Measurements from ENCODE around the gene DNAJB13. TPM values are rescaled to one million over a fixed set of nuclear protein-coding genes. Genes with fewer than 3 reads are reported as not detected.

DNAJB13 gene
- total RNA-seq, 1 donor from 2014 or later = 1.4 TPM

- DNase-seq (ENCODE audit: low read depth) = no peak
These were observed 49.7 kb downstream of the DNAJB13 start for GRCh38 chr11:74000307-74001133.

GRCh38 chr11:74001822-74002286 lies 51.0 kb downstream of the DNAJB13 start:
- DNase-seq (ENCODE audit: low read depth) = no peak

- DNase-seq (ENCODE audit: low read depth) = no peak
These were observed 52.0 kb downstream of the DNAJB13 start for GRCh38 chr11:74002832-74003231.

GRCh38 chr11:74004046-74004695 lies 53.3 kb downstream of the DNAJB13 start:
- no peak for DNase-seq (ENCODE audit: low read depth)

GRCh38 chr11:74004759-74005615 lies 54.2 kb downstream of the DNAJB13 start:
- no peak for DNase-seq (ENCODE audit: low read depth)

- DNase-seq (ENCODE audit: low read depth) = no peak
These were observed 55.1 kb downstream of the DNAJB13 start for GRCh38 chr11:74005721-74006517.

GRCh38 chr11:74006743-74007304 lies 56.0 kb downstream of the DNAJB13 start:
- no peak for DNase-seq (ENCODE audit: low read depth)

GRCh38 chr11:74007691-74008372 lies 57.0 kb downstream of the DNAJB13 start:
- DNase-seq (ENCODE audit: low read depth) = no peak

GRCh38 chr11:74008373-74009229 lies 57.8 kb downstream of the DNAJB13 start, which contains the start of gene UCP3:
UCP3 (minus strand) TSS chr11:74009085; CDS start chr11:74007042, 2,043 bp downstream.
- no peak for DNase-seq (ENCODE audit: low read depth)

- no peak for DNase-seq (ENCODE audit: low read depth)
These were observed 58.4 kb downstream of the DNAJB13 start for GRCh38 chr11:74009230-74009547.

GRCh38 chr11:74009675-74010305 lies 59.0 kb downstream of the DNAJB13 start:
- DNase-seq (ENCODE audit: low read depth) = no peak

- no peak for DNase-seq (ENCODE audit: low read depth)
These were observed 59.8 kb downstream of the DNAJB13 start for GRCh38 chr11:74010306-74011300.

- no peak for DNase-seq (ENCODE audit: low read depth)
These were observed 60.7 kb downstream of the DNAJB13 start for GRCh38 chr11:74011360-74012073.

- no peak for DNase-seq (ENCODE audit: low read depth)
These were observed 61.4 kb downstream of the DNAJB13 start for GRCh38 chr11:74012074-74012809.

GRCh38 chr11:74013141-74013540 lies 62.3 kb downstream of the DNAJB13 start:
- no peak for DNase-seq (ENCODE audit: low read depth)

- no peak for DNase-seq (ENCODE audit: low read depth)
These were observed 64.1 kb downstream of the DNAJB13 start for GRCh38 chr11:74014880-74015279.
